NCI-H2227 (cell line): ENCODE measurements around the gene SHQ1.
A peak's percentile ranks its signal among the peaks of the same experiment; 100 is the strongest.
"Not testable (repeated sequence)": the region's sequence is repeated elsewhere in the genome, so short reads cannot be mapped to it uniquely, and the experiment has no call there.

ENCODE experiments used
- DNase-seq: peaks from one replicate; lab custom pipeline; 2025; ENCODE audit not compliant: unreplicated experiment; lab: John Stamatoyannopoulos, UW

SHQ1 gene

GRCh38 chr3:72753495-72753894, 94.8 kb downstream of the SHQ1 start:
- no peak for DNase-seq

- no peak for DNase-seq
Measured at GRCh38 chr3:72750405-72750965, 97.8 kb downstream of the SHQ1 start.

- no peak for DNase-seq
Measured at GRCh38 chr3:72748659-72749058, 99.6 kb downstream of the SHQ1 start.

- DNase-seq: no peak
Measured at GRCh38 chr3:72746430-72747411, 101.5 kb downstream of the SHQ1 start.

GRCh38 chr3:72745146-72745999, 102.9 kb downstream of the SHQ1 start:
- no peak for DNase-seq

- no peak for DNase-seq
Measured at GRCh38 chr3:72744330-72744729, 103.9 kb downstream of the SHQ1 start.

GRCh38 chr3:72739531-72740466, 108.4 kb downstream of the SHQ1 start:
- DNase-seq: no peak

- peak; percentile 75 for DNase-seq
Measured at GRCh38 chr3:72738752-72739530, 109.3 kb downstream of the SHQ1 start.

GRCh38 chr3:72735072-72735471, 113.2 kb downstream of the SHQ1 start:
- DNase-seq: not testable (repeated sequence)

- DNase-seq: no peak
Measured at GRCh38 chr3:72733676-72734075, 114.6 kb downstream of the SHQ1 start.

- DNase-seq: not testable (repeated sequence)
Measured at GRCh38 chr3:72732666-72733345, 115.4 kb downstream of the SHQ1 start.

- no peak for DNase-seq
Measured at GRCh38 chr3:72728958-72729467, 119.2 kb downstream of the SHQ1 start.

- no peak for DNase-seq
Measured at GRCh38 chr3:72728329-72728889, 119.8 kb downstream of the SHQ1 start.

GRCh38 chr3:72727726-72728125, 120.5 kb downstream of the SHQ1 start:
- DNase-seq: no peak

- no peak for DNase-seq
Measured at GRCh38 chr3:72727172-72727571, 121.1 kb downstream of the SHQ1 start.

GRCh38 chr3:72725229-72725628, 123.0 kb downstream of the SHQ1 start:
- no peak for DNase-seq

GRCh38 chr3:72724070-72724469, 124.2 kb downstream of the SHQ1 start:
- DNase-seq: no peak

GRCh38 chr3:72722930-72723726, 125.1 kb downstream of the SHQ1 start:
- DNase-seq: no peak
